Neural progenitor cell (in vitro differentiated cells): Measurements from ENCODE around the gene GOLGA8H. TPM values are rescaled to one million over a fixed set of nuclear protein-coding genes. Genes with fewer than 3 reads are reported as not detected.
"Not testable (repeated sequence)": the region's sequence is repeated elsewhere in the genome, so short reads cannot be mapped to it uniquely, and the experiment has no call there.

Experiments
- DNase-seq: peaks from one replicate; pipeline ENCODE4 v3.0.0-alpha.2; 2016; ENCODE audit warnings: low spot score
- H2AFZ ChIP-seq: fragments of 200-600 bp; sonication (generic); replicated peaks from 2 replicates; pipeline ENCODE4 v1.6.1; 2016; ENCODE audit warnings: antibody characterized with exemption
- H3F3A ChIP-seq: fragments of 200-600 bp; sonication (generic); 2 replicates; pipeline ENCODE4 v1.6.1; 2016; ENCODE audit warnings: antibody characterized with exemption, low read depth
- H3K27ac ChIP-seq: fragments of 200-600 bp; sonication (generic); 2 replicates; pipeline ENCODE4 v1.5.1; 2016; ENCODE audit warnings: mild to moderate bottlenecking
- H3K27me3 ChIP-seq: fragments of 200-600 bp; sonication (generic); 2 replicates; pipeline ENCODE4 v1.6.1; 2016; ENCODE audit warnings: mild to moderate bottlenecking, moderate library complexity
- H3K36me3 ChIP-seq: fragments of 200-600 bp; sonication (generic); 2 replicates; pipeline ENCODE4 v1.5.1; 2016
- H3K4me1 ChIP-seq: fragments of 200-600 bp; sonication (generic); 2 replicates; pipeline ENCODE4 v1.6.1; 2016; ENCODE audit warnings: mixed run types
- H3K4me2 ChIP-seq: fragments of 200-600 bp; sonication (generic); 2 replicates; pipeline ENCODE4 v1.6.1; 2016
- H3K4me3 ChIP-seq: fragments of 200-600 bp; sonication (generic); 2 replicates; pipeline ENCODE4 v1.5.1; 2016
- H3K79me2 ChIP-seq: fragments of 200-600 bp; sonication (generic); 2 replicates; pipeline ENCODE4 v1.6.1; 2016; ENCODE audit warnings: low read depth
- H3K9ac ChIP-seq: fragments of 200-600 bp; sonication (generic); 2 replicates; pipeline ENCODE4 v1.6.1; 2016
- H3K9me3 ChIP-seq: fragments of 200-600 bp; sonication (generic); 2 replicates; pipeline ENCODE4 v1.5.1; 2016; ENCODE audit warnings: low read depth
- H4K20me1 ChIP-seq: fragments of 200-600 bp; sonication (generic); 2 replicates; pipeline ENCODE4 v1.6.1; 2016; ENCODE audit warnings: low read depth
- H3K27ac Mint-ChIP-seq: 3 replicates; pipeline ENCODE4 v1.8.0; 2021; ENCODE audit warnings: mixed read lengths
- H3K27me3 Mint-ChIP-seq: 2 replicates; pipeline ENCODE4 v1.8.0; 2022; ENCODE audit warnings: low read depth, mild to moderate bottlenecking, inconsistent platforms, moderate library complexity, mixed read lengths; ENCODE audit not compliant: insufficient read depth
- H3K36me3 Mint-ChIP-seq: 3 replicates; pipeline ENCODE4 v1.8.0; 2021; ENCODE audit warnings: mixed read lengths
- H3K4me1 Mint-ChIP-seq: 3 replicates; pipeline ENCODE4 v1.8.0; 2021; ENCODE audit warnings: mixed read lengths
- H3K4me3 Mint-ChIP-seq: 3 replicates; pipeline ENCODE4 v1.8.0; 2021; ENCODE audit warnings: mild to moderate bottlenecking, moderate library complexity, mixed read lengths
- H3K9me3 Mint-ChIP-seq: 3 replicates; pipeline ENCODE4 v1.8.0; 2020; ENCODE audit warnings: mixed read lengths
- total RNA-seq: library from RNA; depleted of rRNA; stranded (reverse); fragments of >200 nt; gene quantifications from 2 replicates; pipeline ENCODE4 v1.2.3, GENCODE V29; 2015; ENCODE audit warnings: low replicate concordance
- TF ChIP-seq, protein P1 (sequence below): fragments of 200-600 bp; sonication (generic); IDR thresholded peaks from 2 replicates; pipeline ENCODE4 v1.5.1; 2017; ENCODE audit warnings: antibody characterized with exemption, mild to moderate bottlenecking

The GOLGA8H gene, protein sequence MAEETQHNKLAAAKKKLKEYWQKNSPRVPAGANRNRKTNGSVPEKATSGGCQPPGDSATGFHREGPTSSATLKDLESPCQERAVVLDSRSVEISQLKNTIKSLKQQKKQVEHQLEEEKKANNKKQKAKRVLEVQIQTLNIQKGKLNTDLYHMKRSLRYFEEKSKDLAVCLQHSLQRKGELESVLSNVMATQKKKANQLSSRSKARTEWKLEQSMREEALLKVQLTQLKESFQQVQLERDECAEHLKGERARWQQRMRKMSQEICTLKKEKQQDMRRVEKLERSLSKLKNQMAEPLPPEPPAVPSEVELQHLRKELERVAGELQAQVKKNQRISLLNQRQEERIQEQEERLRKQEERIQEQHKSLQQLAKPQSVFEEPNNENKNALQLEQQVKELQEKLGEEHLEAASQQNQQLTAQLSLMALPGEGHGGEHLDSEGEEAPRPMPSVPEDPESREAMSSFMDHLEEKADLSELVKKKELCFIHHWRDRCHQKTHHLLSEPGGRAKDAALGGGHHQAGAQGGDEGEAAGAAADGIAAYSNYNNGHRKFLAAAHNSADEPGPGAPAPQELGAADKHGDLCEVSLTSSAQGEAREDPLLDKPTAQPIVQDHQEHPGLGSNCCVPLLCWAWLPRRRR
- total RNA-seq: 0.06 and 0.24 TPM in 2 replicates

DNA sequence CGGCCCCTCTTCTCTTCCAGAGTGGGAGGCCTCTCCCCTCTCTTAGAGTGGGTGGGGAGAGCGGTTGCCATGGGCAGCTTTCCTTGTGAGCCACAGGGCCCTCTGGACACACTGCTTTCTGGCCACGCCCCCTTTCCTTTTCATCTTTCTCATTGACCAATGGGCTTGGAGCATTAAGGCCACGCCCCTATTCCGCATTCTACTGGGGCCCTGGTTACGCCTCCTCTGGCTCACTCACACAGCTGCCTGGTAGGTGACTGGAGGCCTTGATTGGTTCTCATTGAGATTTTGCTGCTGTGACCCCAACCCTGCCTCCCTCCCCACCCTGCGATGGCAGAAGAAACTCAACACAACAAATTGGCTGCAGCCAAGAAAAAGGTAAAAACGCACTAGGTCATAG lies at the start of gene GOLGA8H:
GOLGA8H (plus strand) TSS at position 233 of the 400 bp plus-strand sequence; CDS start at position 331, 98 bp downstream.
- H3K36me3 ChIP-seq, H3K4me3 Mint-ChIP-seq, H3F3A ChIP-seq, H3K9ac ChIP-seq, H3K27ac ChIP-seq, H3K9me3 Mint-ChIP-seq, H2AFZ ChIP-seq, H3K4me2 ChIP-seq, H3K36me3 Mint-ChIP-seq, H4K20me1 ChIP-seq, H3K27ac Mint-ChIP-seq, H3K4me1 Mint-ChIP-seq, H3K27me3 Mint-ChIP-seq, H3K4me1 ChIP-seq, H3K27me3 ChIP-seq, H3K79me2 ChIP-seq, H3K4me3 ChIP-seq, H3K9me3 ChIP-seq: not testable (repeated sequence)
- DNase-seq: peak; percentile 7

DNA sequence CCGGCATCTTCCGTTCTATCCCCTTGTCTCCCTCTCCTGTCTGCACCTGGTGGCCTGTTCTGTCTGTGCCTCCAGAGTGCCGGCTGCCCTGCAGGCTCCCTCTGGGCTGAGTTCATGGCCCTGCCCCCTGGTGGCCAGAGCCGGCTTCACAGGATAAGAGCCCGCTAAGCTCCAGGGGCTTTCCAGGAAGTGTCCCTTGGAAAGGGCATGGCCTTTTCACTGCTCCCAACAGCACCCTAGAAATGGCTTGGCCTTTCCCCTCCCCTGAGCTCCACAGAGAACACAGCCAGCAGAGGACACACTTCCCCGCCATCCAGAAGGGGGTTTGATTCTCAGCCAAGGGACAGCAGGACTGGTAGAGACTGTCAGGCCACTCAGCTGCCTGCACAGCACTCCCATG lies 36.9 kb upstream of the GOLGA8H start:
- not testable (repeated sequence) for H4K20me1 ChIP-seq, H3K4me3 Mint-ChIP-seq, H3K27me3 Mint-ChIP-seq, H3F3A ChIP-seq, H3K27ac Mint-ChIP-seq, H3K4me2 ChIP-seq, H3K9me3 Mint-ChIP-seq, H3K4me1 Mint-ChIP-seq, H3K36me3 ChIP-seq, H3K4me3 ChIP-seq, H2AFZ ChIP-seq, H3K27ac ChIP-seq, H3K36me3 Mint-ChIP-seq, H3K27me3 ChIP-seq, H3K79me2 ChIP-seq, H3K4me1 ChIP-seq, H3K9ac ChIP-seq, H3K9me3 ChIP-seq
- TF ChIP-seq, protein P1, sequence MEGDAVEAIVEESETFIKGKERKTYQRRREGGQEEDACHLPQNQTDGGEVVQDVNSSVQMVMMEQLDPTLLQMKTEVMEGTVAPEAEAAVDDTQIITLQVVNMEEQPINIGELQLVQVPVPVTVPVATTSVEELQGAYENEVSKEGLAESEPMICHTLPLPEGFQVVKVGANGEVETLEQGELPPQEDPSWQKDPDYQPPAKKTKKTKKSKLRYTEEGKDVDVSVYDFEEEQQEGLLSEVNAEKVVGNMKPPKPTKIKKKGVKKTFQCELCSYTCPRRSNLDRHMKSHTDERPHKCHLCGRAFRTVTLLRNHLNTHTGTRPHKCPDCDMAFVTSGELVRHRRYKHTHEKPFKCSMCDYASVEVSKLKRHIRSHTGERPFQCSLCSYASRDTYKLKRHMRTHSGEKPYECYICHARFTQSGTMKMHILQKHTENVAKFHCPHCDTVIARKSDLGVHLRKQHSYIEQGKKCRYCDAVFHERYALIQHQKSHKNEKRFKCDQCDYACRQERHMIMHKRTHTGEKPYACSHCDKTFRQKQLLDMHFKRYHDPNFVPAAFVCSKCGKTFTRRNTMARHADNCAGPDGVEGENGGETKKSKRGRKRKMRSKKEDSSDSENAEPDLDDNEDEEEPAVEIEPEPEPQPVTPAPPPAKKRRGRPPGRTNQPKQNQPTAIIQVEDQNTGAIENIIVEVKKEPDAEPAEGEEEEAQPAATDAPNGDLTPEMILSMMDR: peak; percentile 36
- peak; percentile 2 for DNase-seq

- not testable (repeated sequence) for H3K9me3 Mint-ChIP-seq, H3K4me3 ChIP-seq, H3K36me3 Mint-ChIP-seq, H3F3A ChIP-seq, H4K20me1 ChIP-seq, DNase-seq, H2AFZ ChIP-seq, H3K36me3 ChIP-seq, H3K27ac ChIP-seq, H3K27me3 Mint-ChIP-seq, H3K4me1 Mint-ChIP-seq, H3K9ac ChIP-seq, H3K79me2 ChIP-seq, H3K9me3 ChIP-seq, H3K27ac Mint-ChIP-seq, H3K4me2 ChIP-seq, H3K4me1 ChIP-seq, H3K4me3 Mint-ChIP-seq, H3K27me3 ChIP-seq
These were observed 30.8 kb upstream of the GOLGA8H start for GRCh38 chr15:30573012-30573491.

DNA sequence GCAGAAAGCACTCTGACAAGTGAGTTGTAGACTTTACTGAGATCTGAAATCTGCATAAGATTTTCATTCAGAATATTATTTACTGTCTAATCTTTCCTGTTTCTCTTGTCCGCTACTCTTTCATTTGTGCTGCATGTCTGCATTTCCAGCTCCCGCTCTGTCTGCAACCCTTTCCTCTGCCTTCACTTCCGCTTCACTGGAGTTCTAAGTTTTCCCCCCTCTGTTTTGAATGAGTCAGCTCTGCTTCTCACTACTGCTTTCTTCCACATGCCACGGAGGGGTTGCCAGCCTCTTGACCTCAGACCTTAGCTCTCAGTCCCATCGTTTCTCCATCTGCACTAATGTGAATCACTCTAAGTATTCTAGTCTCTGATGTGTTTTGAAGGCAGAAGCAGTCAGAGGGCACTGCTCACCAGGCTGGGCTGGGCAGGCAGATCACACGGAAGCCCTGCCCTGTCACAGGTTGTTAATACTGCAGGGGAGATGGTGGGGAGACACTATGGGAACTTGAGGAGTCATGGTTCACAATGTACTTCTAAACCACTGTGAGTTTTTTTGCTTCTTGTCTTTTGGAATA lies 24.3 kb upstream of the GOLGA8H start:
- H3K27ac ChIP-seq, H3K27ac Mint-ChIP-seq, H3K4me2 ChIP-seq, H3F3A ChIP-seq, H3K36me3 ChIP-seq, H3K9me3 ChIP-seq, H3K4me1 ChIP-seq, H3K27me3 Mint-ChIP-seq, H3K4me1 Mint-ChIP-seq, H3K36me3 Mint-ChIP-seq, H3K79me2 ChIP-seq, H2AFZ ChIP-seq, DNase-seq, H3K27me3 ChIP-seq, H3K4me3 ChIP-seq, H3K4me3 Mint-ChIP-seq, H3K9ac ChIP-seq, H4K20me1 ChIP-seq, H3K9me3 Mint-ChIP-seq: not testable (repeated sequence)

- not testable (repeated sequence) for H3K27me3 Mint-ChIP-seq, H3K4me1 Mint-ChIP-seq
These were observed 23.1 kb upstream of the GOLGA8H start for GRCh38 chr15:30580716-30581115.

More at GRCh38 chr15:30580716-30581115, 23.1 kb upstream of the GOLGA8H start:
- not testable (repeated sequence) for H4K20me1 ChIP-seq, DNase-seq, H3K36me3 ChIP-seq, H3K4me3 Mint-ChIP-seq, H3K27ac ChIP-seq, H3K4me2 ChIP-seq, H3K79me2 ChIP-seq, H3K4me3 ChIP-seq, H3K9ac ChIP-seq, H3F3A ChIP-seq, H3K9me3 ChIP-seq, H3K9me3 Mint-ChIP-seq, H3K4me1 ChIP-seq, H3K36me3 Mint-ChIP-seq, H3K27ac Mint-ChIP-seq, H3K27me3 ChIP-seq, H2AFZ ChIP-seq
